ENCODE measurements around the gene TOMM5.

DNA sequence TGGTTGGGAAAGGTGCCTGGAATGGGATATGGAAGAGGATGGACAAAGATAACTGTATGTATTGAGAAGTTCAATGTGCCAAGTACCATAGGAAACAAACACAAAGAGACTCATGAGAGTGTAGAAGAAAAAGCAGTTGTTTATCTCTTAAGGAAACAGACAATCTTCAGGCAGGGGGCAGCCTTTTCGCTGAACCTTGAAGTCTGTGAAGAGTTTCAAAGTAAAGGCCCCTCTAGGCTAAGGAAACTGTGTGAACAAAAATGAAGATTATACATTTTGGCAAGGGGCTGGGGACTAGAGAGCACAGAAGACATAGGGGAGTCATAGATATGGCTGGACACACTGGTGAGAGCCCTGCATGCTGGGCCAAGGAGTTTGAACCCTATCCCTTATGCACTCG, 30.9 kb upstream of the TOMM5 start:
- TF ChIP-seq, protein P1, sequence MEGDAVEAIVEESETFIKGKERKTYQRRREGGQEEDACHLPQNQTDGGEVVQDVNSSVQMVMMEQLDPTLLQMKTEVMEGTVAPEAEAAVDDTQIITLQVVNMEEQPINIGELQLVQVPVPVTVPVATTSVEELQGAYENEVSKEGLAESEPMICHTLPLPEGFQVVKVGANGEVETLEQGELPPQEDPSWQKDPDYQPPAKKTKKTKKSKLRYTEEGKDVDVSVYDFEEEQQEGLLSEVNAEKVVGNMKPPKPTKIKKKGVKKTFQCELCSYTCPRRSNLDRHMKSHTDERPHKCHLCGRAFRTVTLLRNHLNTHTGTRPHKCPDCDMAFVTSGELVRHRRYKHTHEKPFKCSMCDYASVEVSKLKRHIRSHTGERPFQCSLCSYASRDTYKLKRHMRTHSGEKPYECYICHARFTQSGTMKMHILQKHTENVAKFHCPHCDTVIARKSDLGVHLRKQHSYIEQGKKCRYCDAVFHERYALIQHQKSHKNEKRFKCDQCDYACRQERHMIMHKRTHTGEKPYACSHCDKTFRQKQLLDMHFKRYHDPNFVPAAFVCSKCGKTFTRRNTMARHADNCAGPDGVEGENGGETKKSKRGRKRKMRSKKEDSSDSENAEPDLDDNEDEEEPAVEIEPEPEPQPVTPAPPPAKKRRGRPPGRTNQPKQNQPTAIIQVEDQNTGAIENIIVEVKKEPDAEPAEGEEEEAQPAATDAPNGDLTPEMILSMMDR (IDR thresholded peaks at IDR 0.05) = no peak
- no peak for TF ChIP-seq POLR2A (IDR thresholded peaks at IDR 0.05)

Data from testis (tissue), 2 donors.